ENCODE measurements around the gene HHLA2.

Gene HHLA2

DNA sequence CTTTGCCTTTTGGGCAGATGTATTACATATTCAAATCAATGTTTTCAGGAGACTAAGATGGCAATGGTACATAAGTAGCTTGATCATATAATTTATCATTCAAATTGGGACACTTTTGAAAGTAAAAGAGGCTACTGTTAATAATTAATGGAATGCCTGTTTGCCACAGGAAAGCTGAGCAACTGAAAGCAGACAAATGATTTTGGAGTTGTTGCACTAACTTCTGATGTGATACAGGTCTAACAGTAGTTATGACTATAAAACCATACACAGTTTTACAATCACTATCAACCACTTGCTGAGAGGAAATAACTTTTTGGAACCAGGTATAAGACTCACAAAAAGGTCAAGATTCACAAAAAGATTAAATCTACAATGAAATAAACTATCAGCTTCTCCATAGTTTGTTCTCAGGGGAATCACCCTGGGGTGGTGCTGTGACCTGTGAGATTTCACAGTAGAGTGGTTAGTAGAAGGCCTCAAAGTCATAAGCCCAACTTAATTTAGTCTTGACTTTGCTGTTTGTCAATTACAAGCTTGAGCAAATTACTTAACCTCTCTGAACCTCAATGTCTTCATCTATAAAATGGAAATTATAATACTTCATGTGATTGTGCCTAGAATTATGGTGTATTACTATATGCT lies 42.7 kb downstream of the HHLA2 start:
- FAIRE-seq (peak; percentile 51), DNase-seq (ENCODE audit: insufficient read length, low spot score) (no peak)
- TF ChIP-seq POLR2A (IDR thresholded peaks at IDR 0.05; ENCODE audit: low read depth, low read length): no peak
- TF ChIP-seq TAF1 (IDR thresholded peaks at IDR 0.05; ENCODE audit: low read depth, low read length): no peak

GRCh38 chr3:108341911-108342310 lies 45.6 kb downstream of the HHLA2 start:
- TF ChIP-seq SPI1 (IDR thresholded peaks at IDR 0.05; ENCODE audit: low read depth, low read length): no peak
- no peak for TF ChIP-seq PAX5 (IDR thresholded peaks at IDR 0.05; ENCODE audit: insufficient read depth, low read length, severe bottlenecking)
- TF ChIP-seq POLR2AphosphoS5 (IDR thresholded peaks at IDR 0.05; ENCODE audit: low read depth, low read length): no peak
- no peak for TF ChIP-seq POU2F2 (IDR thresholded peaks at IDR 0.05; ENCODE audit: low read depth, low read length)
- no peak for TF ChIP-seq POLR2A (IDR thresholded peaks at IDR 0.05; ENCODE audit: low read depth, low read length)
- no peak for TF ChIP-seq TAF1 (IDR thresholded peaks at IDR 0.05; ENCODE audit: low read depth, low read length)
- FAIRE-seq (no peak), DNase-seq (ENCODE audit: insufficient read length, low spot score) (no peak)

GRCh38 chr3:108342837-108343486 lies 46.6 kb downstream of the HHLA2 start:
- FAIRE-seq (peak; percentile 31), DNase-seq (ENCODE audit: insufficient read length, low spot score) (no peak)
- TF ChIP-seq TAF1 (IDR thresholded peaks at IDR 0.05; ENCODE audit: low read depth, low read length) (no peak), POLR2A (IDR thresholded peaks at IDR 0.05; ENCODE audit: low read depth, low read length) (no peak), SPI1 (IDR thresholded peaks at IDR 0.05; ENCODE audit: low read depth, low read length) (no peak), POLR2AphosphoS5 (IDR thresholded peaks at IDR 0.05; ENCODE audit: low read depth, low read length) (no peak)

DNA sequence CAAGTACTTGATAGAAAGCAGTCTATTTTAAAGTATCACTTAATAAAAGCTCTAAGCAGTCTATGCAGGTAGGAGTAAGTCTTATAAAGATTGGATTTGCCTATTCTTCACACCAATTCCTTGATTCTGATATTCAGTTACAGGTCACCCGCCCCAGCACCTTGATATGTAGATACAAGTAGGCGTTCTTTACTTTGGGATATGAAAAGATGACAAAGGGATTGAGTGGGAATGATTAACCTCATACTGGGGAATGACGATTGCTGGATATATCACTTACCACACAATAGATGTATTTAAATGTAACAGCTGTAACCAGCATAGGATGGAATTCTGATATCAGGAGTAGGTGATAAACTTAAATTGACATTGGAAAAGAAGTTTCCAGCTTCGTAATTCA lies 47.1 kb downstream of the HHLA2 start:
- TF ChIP-seq POU2F2 (IDR thresholded peaks at IDR 0.05; ENCODE audit: low read depth, low read length) (no peak), TAF1 (IDR thresholded peaks at IDR 0.05; ENCODE audit: low read depth, low read length) (no peak)
- DNase-seq (ENCODE audit: insufficient read length, low spot score) (no peak), FAIRE-seq (peak; percentile 50)

- no peak for DNase-seq (ENCODE audit: insufficient read length, low spot score)
- no peak for FAIRE-seq
Measured at GRCh38 chr3:108345492-108346205, 49.3 kb downstream of the HHLA2 start.

DNA sequence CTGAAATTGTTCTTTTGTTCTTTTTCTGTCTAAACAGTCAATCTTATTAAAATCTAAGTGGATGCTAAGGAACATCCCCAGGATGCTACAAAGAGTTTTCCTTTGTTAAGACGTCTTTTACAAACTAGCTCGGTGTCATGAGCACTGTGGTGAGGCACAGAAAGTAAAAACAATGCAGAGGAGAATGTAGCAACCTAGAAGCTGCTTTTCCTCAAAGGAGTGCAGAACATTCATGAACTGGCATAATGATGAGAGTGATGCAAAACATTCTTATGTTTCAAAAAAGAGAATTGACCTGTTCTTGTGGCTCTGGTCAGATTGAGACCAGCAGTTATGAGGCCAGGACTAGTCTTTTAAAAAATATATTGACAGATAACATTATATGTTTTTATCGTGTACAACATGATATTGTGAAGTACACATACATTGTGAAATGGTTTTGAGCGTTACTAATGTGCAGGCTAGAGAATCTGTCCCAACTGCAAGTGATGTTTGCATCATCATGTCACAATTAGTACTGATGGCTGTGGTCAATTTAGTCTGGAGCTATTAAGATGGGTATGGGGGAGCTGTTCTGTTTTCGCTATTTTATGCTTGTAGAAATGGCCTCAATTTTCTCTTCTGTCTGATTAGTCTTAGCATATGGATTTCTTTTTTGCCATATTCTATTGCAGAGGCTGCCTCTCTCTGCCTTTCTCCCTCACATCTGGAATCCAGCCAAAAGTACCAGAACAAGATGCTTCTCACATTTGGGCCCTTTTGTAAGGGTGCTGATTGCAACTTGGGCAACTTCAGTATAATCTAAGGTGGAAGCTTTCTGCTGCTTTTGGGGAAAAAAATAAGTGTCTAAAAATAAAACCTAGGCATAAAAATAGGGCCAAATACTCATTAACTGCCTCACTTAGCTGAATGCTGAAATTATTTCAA lies 50.2 kb downstream of the HHLA2 start:
- TF ChIP-seq POLR2AphosphoS5 (IDR thresholded peaks at IDR 0.05; ENCODE audit: low read depth, low read length): no peak
- no peak for TF ChIP-seq POU2F2 (IDR thresholded peaks at IDR 0.05; ENCODE audit: low read depth, low read length)
- no peak for TF ChIP-seq PAX5 (IDR thresholded peaks at IDR 0.05; ENCODE audit: insufficient read depth, low read length, severe bottlenecking)
- no peak for TF ChIP-seq TAF1 (IDR thresholded peaks at IDR 0.05; ENCODE audit: low read depth, low read length)
- no peak for TF ChIP-seq SPI1 (IDR thresholded peaks at IDR 0.05; ENCODE audit: low read depth, low read length)
- no peak for TF ChIP-seq POLR2A (IDR thresholded peaks at IDR 0.05; ENCODE audit: low read depth, low read length)
- peak; percentile 5 for FAIRE-seq
- no peak for DNase-seq (ENCODE audit: insufficient read length, low spot score)

More at GRCh38 chr3:108345492-108346205, 49.3 kb downstream of the HHLA2 start:
- no peak for TF ChIP-seq POU2F2 (IDR thresholded peaks at IDR 0.05; ENCODE audit: low read depth, low read length)
- TF ChIP-seq SPI1 (IDR thresholded peaks at IDR 0.05; ENCODE audit: low read depth, low read length): peak; percentile 63
- TF ChIP-seq POLR2AphosphoS5 (IDR thresholded peaks at IDR 0.05; ENCODE audit: low read depth, low read length): no peak

- DNase-seq (ENCODE audit: insufficient read length, low spot score) (no peak), FAIRE-seq (no peak)
- no peak for TF ChIP-seq POU2F2 (IDR thresholded peaks at IDR 0.05; ENCODE audit: low read depth, low read length)
- no peak for TF ChIP-seq TAF1 (IDR thresholded peaks at IDR 0.05; ENCODE audit: low read depth, low read length)
- TF ChIP-seq SPI1 (IDR thresholded peaks at IDR 0.05; ENCODE audit: low read depth, low read length): no peak
- no peak for TF ChIP-seq PAX5 (IDR thresholded peaks at IDR 0.05; ENCODE audit: insufficient read depth, low read length, severe bottlenecking)
- no peak for TF ChIP-seq POLR2A (IDR thresholded peaks at IDR 0.05; ENCODE audit: low read depth, low read length)
- no peak for TF ChIP-seq POLR2AphosphoS5 (IDR thresholded peaks at IDR 0.05; ENCODE audit: low read depth, low read length)
Measured at GRCh38 chr3:108352176-108352575, 55.8 kb downstream of the HHLA2 start.

GRCh38 chr3:108354562-108354961 lies 58.2 kb downstream of the HHLA2 start:
- TF ChIP-seq POLR2A (IDR thresholded peaks at IDR 0.05; ENCODE audit: low read depth, low read length) (no peak), TAF1 (IDR thresholded peaks at IDR 0.05; ENCODE audit: low read depth, low read length) (no peak), POU2F2 (IDR thresholded peaks at IDR 0.05; ENCODE audit: low read depth, low read length) (no peak), PAX5 (IDR thresholded peaks at IDR 0.05; ENCODE audit: insufficient read depth, low read length, severe bottlenecking) (no peak), SPI1 (IDR thresholded peaks at IDR 0.05; ENCODE audit: low read depth, low read length) (no peak), POLR2AphosphoS5 (IDR thresholded peaks at IDR 0.05; ENCODE audit: low read depth, low read length) (no peak)
- FAIRE-seq (no peak), DNase-seq (ENCODE audit: insufficient read length, low spot score) (no peak)

DNA sequence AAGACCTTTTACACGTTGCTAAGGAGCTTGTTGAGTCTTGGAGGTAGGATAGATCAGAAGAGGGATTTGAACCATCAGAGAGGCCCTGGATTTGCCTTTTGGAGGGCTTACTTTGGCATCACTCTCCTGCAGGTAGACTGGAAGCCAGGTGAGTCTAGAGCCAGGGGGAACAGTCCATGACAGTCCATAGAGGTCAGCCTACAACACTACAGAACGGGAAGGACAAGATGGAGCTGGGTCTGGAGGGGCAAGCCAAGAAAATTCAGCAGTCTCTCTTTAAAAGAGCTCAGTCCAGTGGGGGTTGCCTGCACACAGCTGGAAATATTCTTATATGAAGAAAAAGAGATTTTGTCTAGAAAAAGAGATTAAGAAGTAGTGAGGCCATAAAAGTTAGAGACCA lies 60.7 kb downstream of the HHLA2 start:
- TF ChIP-seq POLR2A (IDR thresholded peaks at IDR 0.05; ENCODE audit: low read depth, low read length): no peak
- no peak for TF ChIP-seq POU2F2 (IDR thresholded peaks at IDR 0.05; ENCODE audit: low read depth, low read length)
- no peak for TF ChIP-seq POLR2AphosphoS5 (IDR thresholded peaks at IDR 0.05; ENCODE audit: low read depth, low read length)
- no peak for TF ChIP-seq PAX5 (IDR thresholded peaks at IDR 0.05; ENCODE audit: insufficient read depth, low read length, severe bottlenecking)
- TF ChIP-seq SPI1 (IDR thresholded peaks at IDR 0.05; ENCODE audit: low read depth, low read length): no peak
- no peak for TF ChIP-seq TAF1 (IDR thresholded peaks at IDR 0.05; ENCODE audit: low read depth, low read length)
- DNase-seq (ENCODE audit: insufficient read length, low spot score): no peak
- no peak for FAIRE-seq

Measured in GM12891 (cell line).